Upper lobe of right lung (tissue), 1 donor: ENCODE measurements around the gene PLXNA2. TPM values are rescaled to one million over a fixed set of nuclear protein-coding genes. Genes with fewer than 3 reads are reported as not detected.

Experiments used
- ATAC-seq: fragments of 200-7000 bp; cut with Tn5 transposase; one replicate; pipeline ENCODE4 v1.9.1; 2020; ENCODE audit warnings: mild to moderate bottlenecking, moderate library complexity
- DNase-seq: peaks from one replicate; pipeline ENCODE4 v3.0.0-alpha.2; 2020
- H3K27ac ChIP-seq: fragments of 200-600 bp; one replicate; pipeline ENCODE4 v1.8.0; 2022
- H3K27me3 ChIP-seq: fragments of 200-600 bp; one replicate; pipeline ENCODE4 v1.8.0; 2022; ENCODE audit warnings: mild to moderate bottlenecking
- H3K36me3 ChIP-seq: fragments of 200-600 bp; one replicate; pipeline ENCODE4 v1.8.0; 2022
- H3K4me1 ChIP-seq: fragments of 200-600 bp; one replicate; pipeline ENCODE4 v1.8.0; 2022
- H3K4me3 ChIP-seq: fragments of 200-600 bp; one replicate; pipeline ENCODE4 v1.8.0; 2022; ENCODE audit warnings: mild to moderate bottlenecking
- H3K9me3 ChIP-seq: fragments of 200-600 bp; one replicate; pipeline ENCODE4 v1.8.0; 2022
- CTCF ChIP-seq: fragments of 200-600 bp; IDR thresholded peaks from one replicate; pipeline ENCODE4 v1.8.0; 2022; ENCODE audit warnings: antibody characterized with exemption
- intact Hi-C: fragments of 100-400 bp; cut with DNase I; formaldehyde crosslinking; loops from one replicate; pipeline ENCODE4 v1.11.0; 2022
- total RNA-seq: library from RNA; stranded (reverse); fragmentation: NEBNext Ultra II Directional; extraction: Animal tissue kit (Norgen Biotek cat#: 25700); gene quantifications from one replicate; pipeline ENCODE4 v1.2.1, GENCODE V29; 2021
- donor health status: DM: no; HTN: yes; CAD: no; lungs with severe emphysema.

The PLXNA2 gene
- total RNA-seq, 1 donor from 2014 or later = 98.5 TPM

- Histone ChIP-seq H3K4me3 (no peak overlapping the region), H3K4me1 (peaks cover 26% of the 10 kb centered on the region), H3K36me3 (peaks cover 18% of the 10 kb centered on the region), H3K9me3 (no peaks in the 10 kb centered on the region), H3K27ac (no peak overlapping the region), H3K27me3 (no peaks in the 10 kb centered on the region)
- DNase-seq = no peak
- intact Hi-C loops = no loop called here
- TF ChIP-seq CTCF = no peak
- no peak for ATAC-seq
Measured at GRCh38 chr1:208198236-208198635, 45.9 kb downstream of the PLXNA2 start.

DNA sequence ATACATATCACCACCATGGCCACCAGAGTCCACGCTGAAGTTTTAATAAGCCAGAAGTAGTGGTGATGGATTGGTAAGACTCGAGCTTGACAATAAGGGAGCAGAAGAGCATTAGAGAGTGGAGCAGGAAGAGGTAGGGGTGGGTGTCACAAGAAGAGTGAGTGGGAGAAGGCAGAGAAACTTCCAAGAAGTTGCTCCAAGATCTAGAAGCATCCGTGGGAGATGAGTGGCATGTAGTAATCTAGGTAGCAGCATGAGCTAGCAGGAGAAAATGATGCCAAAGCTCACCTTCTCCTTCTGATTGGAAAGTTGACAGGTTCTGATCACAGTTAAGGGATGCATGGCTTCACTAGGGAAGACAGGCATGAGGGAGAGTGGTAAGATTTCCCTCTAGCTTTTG is 49.2 kb downstream of the PLXNA2 start:
- no peak for TF ChIP-seq CTCF
- Histone ChIP-seq H3K9me3 (no peaks in the 10 kb centered on the region), H3K27me3 (no peaks in the 10 kb centered on the region), H3K36me3 (peaks cover 21% of the 10 kb centered on the region), H3K4me3 (no peak overlapping the region), H3K27ac (no peak overlapping the region), H3K4me1 (no peaks in the 10 kb centered on the region)
- no peak for ATAC-seq
- DNase-seq = no peak
- intact Hi-C loops = no loop called here

DNA sequence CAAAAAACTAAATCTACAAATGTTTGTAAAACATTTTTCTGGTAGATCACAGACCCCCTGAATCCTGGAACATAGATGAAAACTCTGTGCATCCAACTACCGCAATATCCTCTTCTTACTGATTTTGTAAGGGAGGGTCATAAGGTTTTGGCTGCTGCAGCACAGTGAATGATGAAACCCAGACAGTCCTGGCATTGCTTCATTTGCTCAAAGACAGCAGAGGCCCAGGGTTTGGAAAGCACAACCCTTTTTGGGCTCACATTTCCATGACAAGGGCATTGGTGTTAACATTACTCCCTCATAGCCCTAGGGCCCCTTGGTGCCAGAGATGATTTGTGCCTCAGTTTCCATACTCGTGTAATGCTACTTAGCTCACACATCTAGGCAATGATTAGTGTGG is 51.2 kb downstream of the PLXNA2 start:
- H3K27ac ChIP-seq = peak overlapping the region; percentile 21
- H3K9me3 ChIP-seq = no peaks in the 10 kb centered on the region
- H3K36me3 ChIP-seq = peaks cover 10% of the 10 kb centered on the region
- H3K4me3 ChIP-seq = no peak overlapping the region
- DNase-seq = no peak
- H3K27me3 ChIP-seq = no peaks in the 10 kb centered on the region
- no peak for TF ChIP-seq CTCF
- no peaks in the 10 kb centered on the region for H3K4me1 ChIP-seq
- ATAC-seq = peak; percentile 69
- intact Hi-C loops = no loop called here

DNA sequence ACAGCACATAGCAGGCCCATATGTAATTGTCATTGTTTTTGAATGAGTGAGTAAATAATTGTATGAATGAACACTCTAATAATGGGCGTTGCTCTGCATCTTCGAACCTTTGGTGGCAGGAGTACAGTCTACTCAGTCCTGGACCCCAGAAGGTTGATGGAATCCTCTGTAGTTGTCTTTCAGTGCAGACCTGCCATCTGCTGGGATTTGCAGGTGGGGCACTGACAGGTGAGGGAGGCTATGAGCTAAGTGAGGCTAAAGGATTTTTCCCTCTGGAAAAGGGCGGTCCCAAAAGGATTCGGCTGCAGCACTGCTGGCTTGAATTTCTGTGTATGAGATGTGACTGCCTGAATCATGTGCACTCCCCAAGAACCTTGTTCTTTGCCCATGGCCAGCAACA is 53.4 kb downstream of the PLXNA2 start:
- Histone ChIP-seq H3K36me3 (peaks cover 3% of the 10 kb centered on the region), H3K4me3 (no peak overlapping the region), H3K4me1 (no peaks in the 10 kb centered on the region), H3K27me3 (no peaks in the 10 kb centered on the region), H3K27ac (no peak overlapping the region), H3K9me3 (no peaks in the 10 kb centered on the region)
- TF ChIP-seq CTCF = no peak
- intact Hi-C loops = no loop called here
- no peak for ATAC-seq
- DNase-seq = no peak

DNA sequence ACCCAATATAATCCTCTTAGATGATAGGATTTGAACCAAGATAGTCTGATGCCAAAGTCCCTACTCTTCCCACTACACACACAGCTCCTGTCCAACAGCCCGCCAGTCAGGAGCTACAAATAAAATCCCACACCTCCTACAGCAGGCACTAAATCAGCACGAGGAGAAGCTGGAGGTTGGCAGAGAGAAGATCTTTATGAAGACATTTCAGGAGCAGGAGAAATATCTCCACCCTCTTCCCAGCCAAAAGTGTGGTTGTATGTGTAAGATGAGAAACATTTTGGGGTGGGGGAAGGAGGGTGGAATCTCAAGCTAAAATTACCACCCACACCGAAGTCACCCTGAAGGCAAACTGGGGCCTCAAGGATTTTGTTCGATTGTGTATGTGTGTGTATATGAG is 54.5 kb downstream of the PLXNA2 start:
- Histone ChIP-seq H3K4me3 (no peak overlapping the region), H3K9me3 (no peaks in the 10 kb centered on the region), H3K4me1 (peaks cover 6% of the 10 kb centered on the region), H3K36me3 (peaks cover 3% of the 10 kb centered on the region), H3K27me3 (no peaks in the 10 kb centered on the region), H3K27ac (no peak overlapping the region)
- intact Hi-C loops = no loop called here
- DNase-seq (no peak), ATAC-seq (no peak)
- no peak for TF ChIP-seq CTCF

DNA sequence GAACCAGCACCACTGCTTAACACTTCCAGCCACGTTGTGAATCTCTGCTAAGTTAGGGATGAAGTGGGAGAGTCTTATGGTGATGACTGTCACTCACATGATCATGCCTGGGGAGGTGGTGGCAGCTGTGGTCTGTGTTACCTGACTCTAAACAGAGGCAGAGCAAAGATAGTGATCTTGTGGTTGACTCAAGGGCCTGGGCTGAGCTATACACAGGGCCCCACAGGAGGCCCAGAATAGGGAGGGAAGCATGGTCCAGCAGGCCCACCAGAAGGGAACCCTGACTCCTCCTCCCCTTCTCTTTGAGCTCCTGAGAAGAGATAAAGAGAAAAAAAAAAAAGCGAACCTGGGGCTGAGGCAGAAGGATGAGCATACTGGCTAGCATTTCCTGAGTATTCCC is 55.0 kb downstream of the PLXNA2 start:
- DNase-seq (no peak), ATAC-seq (no peak)
- intact Hi-C loops = no loop called here
- Histone ChIP-seq H3K27ac (no peak overlapping the region), H3K27me3 (no peaks in the 10 kb centered on the region), H3K4me3 (no peak overlapping the region), H3K9me3 (no peaks in the 10 kb centered on the region), H3K36me3 (peaks cover 3% of the 10 kb centered on the region), H3K4me1 (peaks cover 11% of the 10 kb centered on the region)
- TF ChIP-seq CTCF = no peak
